OCI-LY7 (cell line): ENCODE data around the gene AFF3. TPM values are rescaled to one million over a fixed set of nuclear protein-coding genes. Genes with fewer than 3 reads are reported as not detected.

Source experiments
- BruUV-seq: library from RNA; stranded (reverse); fragments of 400-500 nt; replicated peaks from 2 replicates; lab custom pipeline; 2021; lab: Mats Ljungman, UMichigan
- CTCF ChIA-PET: fragments of 300-600 bp; sonication (Branson Sonifier 250); formaldehyde crosslinking; loops from one replicate; lab custom pipeline; 2022; ENCODE audit warnings: antibody characterized with exemption; ENCODE audit not compliant: unreplicated experiment; lab: Charles Lee
- POLR2A ChIA-PET: fragments of 300-600 bp; sonication (Branson Sonifier 250); formaldehyde crosslinking; loops from one replicate; lab custom pipeline; 2022; ENCODE audit warnings: antibody characterized with exemption; lab: Charles Lee
- DNase-seq: peaks from one replicate; pipeline ENCODE4 v3.0.0-alpha.2; 2015; ENCODE audit warnings: low spot score
- H2AFZ ChIP-seq: fragments of 200-600 bp; sonication (generic), shearing (Covaris generic); 2 replicates; pipeline ENCODE4 v1.6.1; 2014; ENCODE audit warnings: mild to moderate bottlenecking, antibody characterized with exemption, low read length, moderate library complexity
- H3K27ac ChIP-seq: fragments of 200-600 bp; sonication (generic); 2 replicates; pipeline ENCODE4 v1.5.1; 2014; ENCODE audit warnings: mixed run types, low read depth, mild to moderate bottlenecking, moderate library complexity, low read length, inconsistent platforms; ENCODE audit not compliant: poor library complexity, severe bottlenecking
- H3K36me3 ChIP-seq: fragments of 200-600 bp; sonication (generic); 2 replicates; pipeline ENCODE4 v1.6.1; 2014; ENCODE audit warnings: mild to moderate bottlenecking, antibody characterized with exemption, low read length, moderate library complexity, mixed read lengths; ENCODE audit not compliant: insufficient read depth
- H3K4me1 ChIP-seq: fragments of 200-600 bp; sonication (generic); 2 replicates; pipeline ENCODE4 v1.5.1; 2014; ENCODE audit warnings: mild to moderate bottlenecking, low read length; ENCODE audit not compliant: insufficient read depth, poor library complexity, severe bottlenecking
- H3K4me2 ChIP-seq: fragments of 200-600 bp; sonication (generic); 2 replicates; pipeline ENCODE4 v1.6.1; 2014; ENCODE audit warnings: mild to moderate bottlenecking, low read length
- H3K4me3 ChIP-seq: fragments of 200-600 bp; sonication (generic); 2 replicates; pipeline ENCODE4 v1.5.1; 2014; ENCODE audit warnings: mild to moderate bottlenecking, low read depth, low read length; ENCODE audit not compliant: poor library complexity, severe bottlenecking
- H3K79me2 ChIP-seq: fragments of 200-600 bp; sonication (generic); 2 replicates; pipeline ENCODE4 v1.6.1; 2016; ENCODE audit warnings: low read depth, mild to moderate bottlenecking, low read length, moderate library complexity, mixed read lengths; ENCODE audit not compliant: insufficient read depth
- H3K9me2 ChIP-seq: fragments of 200-600 bp; sonication (generic); 2 replicates; pipeline ENCODE4 v1.6.1; 2016; ENCODE audit warnings: mild to moderate bottlenecking, low read length, mixed read lengths; ENCODE audit not compliant: insufficient read depth
- H3K9me3 ChIP-seq: fragments of 200-600 bp; sonication (generic); 2 replicates; pipeline ENCODE4 v1.6.1; 2014; ENCODE audit warnings: mild to moderate bottlenecking, mixed run types, low read length, mixed read lengths
- H4K20me1 ChIP-seq: fragments of 200-600 bp; sonication (generic); 2 replicates; pipeline ENCODE4 v1.6.1; 2014; ENCODE audit warnings: mild to moderate bottlenecking, antibody characterized with exemption, low read length, moderate library complexity, mixed read lengths; ENCODE audit not compliant: insufficient read depth
- EZH2phosphoT487 ChIP-seq: fragments of 200-600 bp; sonication (generic); IDR thresholded peaks from 2 replicates; pipeline ENCODE4 v1.6.1; 2018; ENCODE audit warnings: low read depth, borderline replicate concordance, mild to moderate bottlenecking, mixed run types, antibody characterized with exemption, low read length, moderate library complexity, mixed read lengths
- intact Hi-C: fragments of 100-400 bp; cut with micrococcal nuclease; formaldehyde crosslinking; loops from one replicate; pipeline ENCODE4 v1.10.0; 2022; ENCODE audit not compliant: unreplicated experiment
- total RNA-seq, 2 experiments: library from RNA; depleted of rRNA in 1 of 2; stranded (reverse); fragments of >200 nt in 1 of 2; shearing (Covaris generic) in 1 of 2; gene quantifications; 2 replicates each; pipeline ENCODE4 v1.2.3, GENCODE V29; 2014 to 2022
- TF ChIP-seq, protein P1 (sequence below): fragments of 200-600 bp; sonication (generic); conservative IDR thresholded peaks from 2 replicates; pipeline ENCODE4 v1.5.1; 2014; ENCODE audit warnings: mild to moderate bottlenecking, antibody characterized with exemption, low read length, moderate library complexity, mixed read lengths

Gene AFF3
- total RNA-seq, 2 experiments from 2014 or later: 131 to 133 TPM

DNA sequence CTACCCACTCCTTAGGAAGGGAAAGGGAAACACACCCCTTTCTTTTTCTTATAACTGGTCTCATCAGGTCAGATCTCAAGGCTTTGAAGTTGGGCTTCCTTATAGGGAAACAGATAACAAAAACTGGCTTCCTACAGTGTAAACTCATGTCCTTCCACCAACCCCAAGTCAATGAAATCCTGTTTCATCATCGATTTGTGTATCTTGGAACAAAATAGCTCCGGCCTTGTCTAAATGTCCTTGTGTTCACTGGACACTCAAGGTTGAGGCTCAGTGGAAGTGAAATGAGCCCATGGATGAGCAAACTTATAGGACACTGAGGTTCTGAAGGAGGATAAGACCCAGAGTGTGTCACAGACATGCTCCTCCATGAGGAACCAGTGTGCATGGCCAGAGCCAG is 496.4 kb downstream of the AFF3 start:
- ChIA-PET POLR2A (no interaction called here), CTCF (no interaction called here)
- Histone ChIP-seq H2AFZ (no peak overlapping the region), H3K4me1 (peaks cover 42% of the 10 kb centered on the region), H3K79me2 (no peaks in the 10 kb centered on the region), H3K4me3 (no peak overlapping the region), H4K20me1 (no peaks in the 10 kb centered on the region), H3K36me3 (peaks cover 25% of the 10 kb centered on the region), H3K9me3 (no peaks in the 10 kb centered on the region), H3K27ac (no peak overlapping the region), H3K4me2 (no peak overlapping the region), H3K9me2 (no peaks in the 10 kb centered on the region)
- DNase-seq: no peak
- intact Hi-C loops: no loop called here
- TF ChIP-seq EZH2phosphoT487: no peak
- TF ChIP-seq, protein P1, sequence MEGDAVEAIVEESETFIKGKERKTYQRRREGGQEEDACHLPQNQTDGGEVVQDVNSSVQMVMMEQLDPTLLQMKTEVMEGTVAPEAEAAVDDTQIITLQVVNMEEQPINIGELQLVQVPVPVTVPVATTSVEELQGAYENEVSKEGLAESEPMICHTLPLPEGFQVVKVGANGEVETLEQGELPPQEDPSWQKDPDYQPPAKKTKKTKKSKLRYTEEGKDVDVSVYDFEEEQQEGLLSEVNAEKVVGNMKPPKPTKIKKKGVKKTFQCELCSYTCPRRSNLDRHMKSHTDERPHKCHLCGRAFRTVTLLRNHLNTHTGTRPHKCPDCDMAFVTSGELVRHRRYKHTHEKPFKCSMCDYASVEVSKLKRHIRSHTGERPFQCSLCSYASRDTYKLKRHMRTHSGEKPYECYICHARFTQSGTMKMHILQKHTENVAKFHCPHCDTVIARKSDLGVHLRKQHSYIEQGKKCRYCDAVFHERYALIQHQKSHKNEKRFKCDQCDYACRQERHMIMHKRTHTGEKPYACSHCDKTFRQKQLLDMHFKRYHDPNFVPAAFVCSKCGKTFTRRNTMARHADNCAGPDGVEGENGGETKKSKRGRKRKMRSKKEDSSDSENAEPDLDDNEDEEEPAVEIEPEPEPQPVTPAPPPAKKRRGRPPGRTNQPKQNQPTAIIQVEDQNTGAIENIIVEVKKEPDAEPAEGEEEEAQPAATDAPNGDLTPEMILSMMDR: no peak
- BruUV-seq: no TSS peak

DNA sequence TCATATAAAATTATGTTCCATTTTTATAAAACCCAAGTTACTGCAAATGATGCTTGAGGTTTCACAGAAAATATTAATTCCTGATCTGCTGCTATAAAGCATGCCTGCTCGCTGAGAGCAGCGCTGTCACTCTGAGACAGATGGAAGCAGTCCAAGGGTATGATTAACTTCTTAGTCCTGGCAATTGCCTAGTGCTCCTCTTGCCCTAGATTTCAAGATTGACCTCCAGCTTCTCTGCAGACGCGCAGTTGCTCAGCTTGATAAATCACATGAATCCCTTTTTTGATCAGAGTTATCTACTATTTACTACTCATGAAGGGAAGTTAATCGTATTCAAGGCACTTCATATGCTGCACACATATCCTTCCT is 498.0 kb downstream of the AFF3 start:
- intact Hi-C loops: no loop called here
- H3K27ac ChIP-seq: peak overlapping the region; percentile 33
- CTCF ChIA-PET: no interaction called here
- no peaks in the 10 kb centered on the region for H4K20me1 ChIP-seq
- H3K36me3 ChIP-seq: peaks cover 21% of the 10 kb centered on the region
- H3K79me2 ChIP-seq: no peaks in the 10 kb centered on the region
- TF ChIP-seq, protein P1: no peak
- no peak for TF ChIP-seq EZH2phosphoT487
- no peak overlapping the region for H3K4me3 ChIP-seq
- BruUV-seq: no TSS peak
- H3K4me1 ChIP-seq: peaks cover 57% of the 10 kb centered on the region
- H3K9me3 ChIP-seq: no peaks in the 10 kb centered on the region
- POLR2A ChIA-PET: interaction anchor here (0.5 kb wide), 1 partner anchor 207 kb away, joined by 3 read pairs; no protein-coding TSS in a partner anchor
- no peaks in the 10 kb centered on the region for H3K9me2 ChIP-seq
- H3K4me2 ChIP-seq: peak overlapping the region; percentile 39; the same call in 1 of the 2 replicates
- H2AFZ ChIP-seq: no peak overlapping the region
- DNase-seq: no peak

DNA sequence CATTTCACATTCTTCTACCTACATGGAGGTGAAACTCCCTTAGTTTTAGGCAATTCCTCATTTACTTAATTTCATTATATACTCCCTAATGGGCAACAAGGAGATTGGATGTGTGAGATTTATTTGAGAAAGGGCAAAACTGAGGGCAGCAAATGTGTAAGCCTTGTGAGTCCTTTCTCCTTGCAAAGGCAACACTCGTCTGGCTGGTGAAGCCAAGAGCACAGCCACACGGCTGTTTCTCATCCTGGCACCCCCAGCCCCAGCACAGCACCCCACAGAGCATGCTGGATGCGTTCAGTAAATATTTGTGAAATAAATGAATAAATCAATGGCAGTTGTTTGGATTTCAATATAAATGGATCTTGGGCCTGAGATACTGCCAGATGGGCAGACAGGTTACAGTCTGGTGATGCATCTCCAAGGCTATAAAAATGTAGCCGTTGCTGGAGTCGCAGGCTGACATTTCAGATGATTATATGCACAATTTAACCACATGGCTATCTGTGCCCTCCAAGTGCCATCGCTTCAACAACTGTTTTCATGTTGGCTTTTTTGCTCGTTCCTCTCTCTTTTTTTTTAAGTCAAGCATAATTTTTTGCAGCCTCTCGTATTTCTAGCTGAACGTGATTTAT is 498.5 kb downstream of the AFF3 start:
- intact Hi-C loops: no loop called here
- no peak for TF ChIP-seq EZH2phosphoT487
- TF ChIP-seq, protein P1: no peak
- ChIA-PET CTCF (no interaction called here), POLR2A (interaction anchor here (0.5 kb wide), 1 partner anchor 207 kb away, joined by 3 read pairs; no protein-coding TSS in a partner anchor)
- Histone ChIP-seq H3K4me2 (no peak overlapping the region), H3K36me3 (peaks cover 20% of the 10 kb centered on the region), H4K20me1 (no peaks in the 10 kb centered on the region), H3K27ac (peak overlapping the region; percentile 33), H3K4me1 (peaks cover 62% of the 10 kb centered on the region), H3K9me3 (no peaks in the 10 kb centered on the region), H3K4me3 (no peak overlapping the region), H2AFZ (no peak overlapping the region), H3K9me2 (no peaks in the 10 kb centered on the region), H3K79me2 (no peaks in the 10 kb centered on the region)
- DNase-seq: no peak
- BruUV-seq: no TSS peak
